Uterus (tissue), 2 donors: ENCODE data around the gene PTCD1.

Experiments used
- CTCF ChIP-seq, 4 experiments: fragments of 200-600 bp in 2 of 4; fragments of 450-650 bp in 2 of 4; sonication (generic) in 2 of 4; IDR thresholded peaks; one replicate each; pipeline ENCODE4 v1.5.1; 2016 to 2019; ENCODE audit warnings: antibody characterized with exemption in 4 of 4, mild to moderate bottlenecking in 2 of 4, moderate library complexity in 1 of 4
- POLR2A ChIP-seq, 2 donors: fragments of 450-650 bp; IDR thresholded peaks; one replicate each; pipeline ENCODE4 v1.6.1; 2016; ENCODE audit warnings: antibody characterized with exemption in 2 of 2, mild to moderate bottlenecking in 1 of 2, moderate library complexity in 1 of 2

GRCh38 chr7:99457050-99457649 lies 18.6 kb upstream of the PTCD1 start:
- TF ChIP-seq CTCF (IDR thresholded peaks at IDR 0.05), result no peak
- no peak for TF ChIP-seq POLR2A (IDR thresholded peaks at IDR 0.05)
